ENCODE data around the gene SIRT7. TPM values are rescaled to one million over a fixed set of nuclear protein-coding genes. Genes with fewer than 3 reads are reported as not detected.
"Not testable (repeated sequence)": the region's sequence is repeated elsewhere in the genome, so short reads cannot be mapped to it uniquely, and the experiment has no call there.

Gene SIRT7
- total RNA-seq, 4 donors from 2014 or later: 82.5 to 130 (median 112) TPM

DNA sequence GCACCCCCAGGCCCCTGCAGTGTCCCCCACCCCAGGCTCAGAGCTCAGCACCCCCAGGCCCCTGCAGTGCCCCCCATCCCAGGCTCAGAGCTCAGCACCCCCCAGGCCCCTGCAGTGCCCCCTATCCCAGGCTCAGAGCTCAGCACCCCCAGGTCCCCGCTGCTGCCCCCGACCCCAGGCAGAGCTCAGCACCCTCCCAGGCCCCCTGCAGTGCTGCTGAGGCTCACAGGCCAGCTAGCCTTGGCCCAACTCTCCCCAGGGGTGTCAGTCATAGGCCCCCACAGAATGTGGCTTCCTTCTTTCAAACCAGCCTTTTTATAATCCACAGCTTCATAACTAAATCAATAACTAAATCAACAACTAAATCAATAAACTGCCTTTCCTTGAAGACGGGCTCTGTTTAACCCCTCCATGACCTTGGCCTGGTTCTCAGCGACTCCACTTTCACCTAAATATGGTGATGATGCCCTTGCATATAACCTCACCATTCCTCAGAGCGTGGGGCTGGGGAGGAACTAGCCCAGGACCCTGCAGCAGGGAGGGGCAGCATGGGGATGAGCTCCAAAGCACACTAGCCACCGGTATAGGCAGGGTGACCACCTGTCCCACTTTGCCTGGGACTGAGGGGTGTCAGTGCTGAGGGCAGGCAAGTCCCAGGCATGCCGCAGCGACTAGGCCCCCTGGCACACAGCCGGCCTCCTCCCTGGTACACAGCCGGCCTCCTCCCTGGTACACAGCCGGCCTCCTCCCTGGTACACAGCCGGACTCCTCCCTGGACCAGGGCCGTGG is 38.0 kb upstream of the SIRT7 start:
- no peak for DNase-seq
- Histone ChIP-seq H3K27ac (no peak overlapping the region), H3K9me3 (no peaks in the 10 kb centered on the region), H3K4me3 (no peak overlapping the region), H3K36me3 (no peaks in the 10 kb centered on the region), H3K27me3 (peaks cover 0 to 18% of the 10 kb centered on the region in 2 donors), H3K4me1 (peaks cover 0 to 20% (median 11%) of the 10 kb centered on the region in 4 donors)
- TF ChIP-seq POLR2A (IDR thresholded peaks at IDR 0.05) (no peak), CTCF (IDR thresholded peaks at IDR 0.05) (no peak)

DNA sequence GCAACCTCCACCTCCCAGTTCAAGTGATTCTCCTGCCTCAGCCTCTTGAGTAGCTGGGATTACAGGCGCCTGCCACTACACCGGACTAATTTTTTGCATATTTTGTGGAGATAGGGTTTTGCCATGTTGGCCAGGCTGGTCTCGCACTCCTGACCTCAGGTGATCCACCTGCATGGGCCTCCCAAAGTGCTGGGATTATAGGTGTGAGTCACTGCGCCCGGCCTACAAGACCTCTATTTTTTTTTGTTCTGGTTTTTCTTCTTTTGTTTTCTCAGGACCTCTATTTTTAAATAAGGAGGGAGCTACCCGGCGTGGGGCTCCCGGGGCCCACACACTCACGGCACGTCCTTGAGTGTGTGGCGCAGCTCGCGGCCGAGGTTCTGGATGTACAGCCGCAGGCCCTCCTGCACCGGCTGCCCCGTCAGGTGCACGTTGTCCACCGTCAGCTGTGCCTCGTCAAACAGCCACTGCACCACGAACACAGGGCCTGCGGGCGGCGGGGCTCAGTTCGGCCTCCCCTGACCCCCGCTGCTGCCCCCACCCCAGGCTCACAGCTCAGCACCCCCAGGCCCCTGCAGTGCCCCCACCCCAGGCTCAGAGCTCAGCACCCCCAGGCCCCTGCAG is 37.2 kb upstream of the SIRT7 start:
- H3K9me3 ChIP-seq: no peaks in the 10 kb centered on the region
- H3K27ac ChIP-seq: no peak overlapping the region
- H3K4me3 ChIP-seq: no peak overlapping the region
- no peak for DNase-seq
- H3K4me1 ChIP-seq: peaks cover 0 to 12% (median 7%) of the 10 kb centered on the region in 4 donors
- H3K36me3 ChIP-seq: no peaks in the 10 kb centered on the region
- peaks cover 0 to 11% of the 10 kb centered on the region in 2 donors for H3K27me3 ChIP-seq
- TF ChIP-seq CTCF (IDR thresholded peaks at IDR 0.05): no peak
- no peak for TF ChIP-seq POLR2A (IDR thresholded peaks at IDR 0.05)

- H3K9me3 ChIP-seq: no peaks in the 10 kb centered on the region
- no peak overlapping the region for H3K4me3 ChIP-seq
- no peak for DNase-seq
- peaks cover 0 to 7% of the 10 kb centered on the region in 2 donors for H3K27me3 ChIP-seq
- TF ChIP-seq CTCF (IDR thresholded peaks at IDR 0.05) (no peak), POLR2A (IDR thresholded peaks at IDR 0.05) (no peak)
- H3K27ac ChIP-seq: no peak overlapping the region
- no peaks in the 10 kb centered on the region for H3K36me3 ChIP-seq
- H3K4me1 ChIP-seq: peaks cover 0 to 4% (median 1%) of the 10 kb centered on the region in 4 donors
Observed at GRCh38 chr17:81954131-81955057, 36.4 kb upstream of the SIRT7 start.

DNA sequence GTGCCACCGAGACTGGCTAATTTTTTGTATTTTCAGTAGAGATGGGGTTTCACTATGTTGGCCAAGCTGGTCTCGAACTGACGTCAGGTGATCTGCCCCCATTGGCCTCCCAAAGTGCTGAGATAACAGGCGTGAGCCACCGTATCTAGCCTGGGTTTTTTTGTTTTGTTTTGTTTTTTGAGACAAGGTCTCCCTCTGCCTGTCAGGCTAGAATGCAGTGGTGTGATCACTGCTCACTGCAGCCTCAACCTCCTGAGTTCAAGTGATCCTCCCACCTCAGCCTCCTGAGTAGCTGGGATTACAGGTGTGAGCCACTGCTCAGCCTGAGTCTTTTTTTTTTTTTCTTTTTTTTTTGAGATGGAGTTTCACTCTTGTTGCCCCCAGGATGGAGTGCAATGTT is 35.5 kb upstream of the SIRT7 start:
- H3K9me3 ChIP-seq, H3K27ac ChIP-seq, DNase-seq, H3K27me3 ChIP-seq, H3K4me1 ChIP-seq, H3K4me3 ChIP-seq, H3K36me3 ChIP-seq: not testable (repeated sequence)
- TF ChIP-seq CTCF (IDR thresholded peaks at IDR 0.05): peak in 2 of 6 experiments; percentile 2 to 16

DNA sequence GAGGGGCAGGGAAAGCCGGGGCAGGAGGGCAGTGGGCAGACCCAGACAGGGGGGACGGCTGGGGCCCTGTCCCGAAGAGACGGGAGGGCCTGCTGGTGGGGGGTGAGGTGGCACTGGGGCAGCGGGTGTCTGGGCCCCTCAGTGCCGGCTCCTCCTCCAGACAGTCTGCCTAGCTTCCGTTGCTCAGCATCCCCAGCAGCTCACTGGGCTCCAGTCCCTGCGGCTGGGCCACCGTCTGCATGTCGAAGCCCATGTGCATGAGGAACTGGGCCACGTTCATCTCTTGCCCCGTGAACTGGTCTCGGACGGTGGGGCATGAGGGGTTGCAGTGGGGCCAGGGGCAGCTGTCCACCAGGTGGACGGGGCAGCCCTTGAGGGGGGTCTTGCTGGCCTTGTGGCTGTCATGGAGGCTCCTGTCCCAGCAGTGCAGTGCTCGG is 34.8 kb upstream of the SIRT7 start:
- TF ChIP-seq CTCF (IDR thresholded peaks at IDR 0.05) (no peak), POLR2A (IDR thresholded peaks at IDR 0.05) (no peak)
- no peaks in the 10 kb centered on the region for H3K27me3 ChIP-seq
- no peak overlapping the region for H3K4me3 ChIP-seq
- H3K9me3 ChIP-seq: no peaks in the 10 kb centered on the region
- DNase-seq: no peak
- no peaks in the 10 kb centered on the region for H3K4me1 ChIP-seq
- H3K36me3 ChIP-seq: no peaks in the 10 kb centered on the region
- H3K27ac ChIP-seq: no peak overlapping the region
